Lower leg skin (tissue), 3 donors: ENCODE data around the gene TIAM2.

Source experiments
- POLR2A ChIP-seq, 2 donors: fragments of 450-650 bp; IDR thresholded peaks; one replicate each; pipeline ENCODE4 v1.6.1; 2016 to 2017; ENCODE audit warnings: antibody characterized with exemption in 2 of 2, mild to moderate bottlenecking in 1 of 2, moderate library complexity in 1 of 2
- TF ChIP-seq, protein P1 (sequence below), 3 donors: fragments of 450-650 bp; IDR thresholded peaks; one replicate each; pipeline ENCODE4 v1.5.1; 2016; ENCODE audit warnings: antibody characterized with exemption in 3 of 3, mild to moderate bottlenecking in 3 of 3, moderate library complexity in 2 of 3

- no peak for TF ChIP-seq POLR2A (IDR thresholded peaks at IDR 0.05)
- TF ChIP-seq, protein P1, sequence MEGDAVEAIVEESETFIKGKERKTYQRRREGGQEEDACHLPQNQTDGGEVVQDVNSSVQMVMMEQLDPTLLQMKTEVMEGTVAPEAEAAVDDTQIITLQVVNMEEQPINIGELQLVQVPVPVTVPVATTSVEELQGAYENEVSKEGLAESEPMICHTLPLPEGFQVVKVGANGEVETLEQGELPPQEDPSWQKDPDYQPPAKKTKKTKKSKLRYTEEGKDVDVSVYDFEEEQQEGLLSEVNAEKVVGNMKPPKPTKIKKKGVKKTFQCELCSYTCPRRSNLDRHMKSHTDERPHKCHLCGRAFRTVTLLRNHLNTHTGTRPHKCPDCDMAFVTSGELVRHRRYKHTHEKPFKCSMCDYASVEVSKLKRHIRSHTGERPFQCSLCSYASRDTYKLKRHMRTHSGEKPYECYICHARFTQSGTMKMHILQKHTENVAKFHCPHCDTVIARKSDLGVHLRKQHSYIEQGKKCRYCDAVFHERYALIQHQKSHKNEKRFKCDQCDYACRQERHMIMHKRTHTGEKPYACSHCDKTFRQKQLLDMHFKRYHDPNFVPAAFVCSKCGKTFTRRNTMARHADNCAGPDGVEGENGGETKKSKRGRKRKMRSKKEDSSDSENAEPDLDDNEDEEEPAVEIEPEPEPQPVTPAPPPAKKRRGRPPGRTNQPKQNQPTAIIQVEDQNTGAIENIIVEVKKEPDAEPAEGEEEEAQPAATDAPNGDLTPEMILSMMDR (IDR thresholded peaks at IDR 0.05) = no peak
These were observed 253.2 kb downstream of the TIAM2 start for GRCh38 chr6:155248008-155249001.
